ENCODE results near the gene MMP17.
"Not testable (repeated sequence)": the region's sequence is repeated elsewhere in the genome, so short reads cannot be mapped to it uniquely, and the experiment has no call there.

The MMP17 gene

GRCh38 chr12:131799828-131800593 is 28.2 kb upstream of the MMP17 start:
- no peak for DNase-seq (ENCODE audit: low read depth in 2 of 2, low spot score in 1 of 2)

- DNase-seq (ENCODE audit: low read depth in 2 of 2, low spot score in 1 of 2): no peak
Observed at GRCh38 chr12:131800594-131801135, 27.5 kb upstream of the MMP17 start.

GRCh38 chr12:131801254-131801866 is 26.8 kb upstream of the MMP17 start:
- DNase-seq (ENCODE audit: low read depth in 2 of 2, low spot score in 1 of 2): no peak

- DNase-seq (ENCODE audit: low read depth in 2 of 2, low spot score in 1 of 2): no peak
Observed at GRCh38 chr12:131803961-131804521, 24.2 kb upstream of the MMP17 start.

GRCh38 chr12:131805421-131805820 is 22.8 kb upstream of the MMP17 start:
- DNase-seq (ENCODE audit: low read depth in 2 of 2, low spot score in 1 of 2): no peak

- DNase-seq (ENCODE audit: low read depth in 2 of 2, low spot score in 1 of 2): no peak
Observed at GRCh38 chr12:131806674-131807073, 21.5 kb upstream of the MMP17 start.

GRCh38 chr12:131808744-131809371 is 19.3 kb upstream of the MMP17 start:
- no peak for DNase-seq (ENCODE audit: low read depth in 2 of 2, low spot score in 1 of 2)

- not testable (repeated sequence) for DNase-seq (ENCODE audit: low read depth in 2 of 2, low spot score in 1 of 2)
Observed at GRCh38 chr12:131809476-131810254, 18.5 kb upstream of the MMP17 start.

GRCh38 chr12:131810726-131811125 is 17.5 kb upstream of the MMP17 start:
- no peak for DNase-seq (ENCODE audit: low read depth in 2 of 2, low spot score in 1 of 2)

- DNase-seq (ENCODE audit: low read depth in 2 of 2, low spot score in 1 of 2): no peak
Observed at GRCh38 chr12:131815131-131815530, 13.1 kb upstream of the MMP17 start.

GRCh38 chr12:131816495-131816894 is 11.7 kb upstream of the MMP17 start:
- DNase-seq (ENCODE audit: low read depth in 2 of 2, low spot score in 1 of 2): no peak

GRCh38 chr12:131817241-131817640 is 11.0 kb upstream of the MMP17 start:
- no peak for DNase-seq (ENCODE audit: low read depth in 2 of 2, low spot score in 1 of 2)

- DNase-seq (ENCODE audit: low read depth in 2 of 2, low spot score in 1 of 2): no peak
Observed at GRCh38 chr12:131818821-131819585, 9.2 kb upstream of the MMP17 start.

GRCh38 chr12:131824450-131824849 is 3.7 kb upstream of the MMP17 start:
- DNase-seq (ENCODE audit: low read depth in 2 of 2, low spot score in 1 of 2): no peak

- DNase-seq (ENCODE audit: low read depth in 2 of 2, low spot score in 1 of 2): no peak
Observed at GRCh38 chr12:131825146-131825892, 2.9 kb upstream of the MMP17 start.

GRCh38 chr12:131826097-131826928 is 1.9 kb upstream of the MMP17 start:
- no peak for DNase-seq (ENCODE audit: low read depth in 2 of 2, low spot score in 1 of 2)

- DNase-seq (ENCODE audit: low read depth in 2 of 2, low spot score in 1 of 2): no peak
Observed at GRCh38 chr12:131828671-131829355, 620 bp downstream of the MMP17 start.

GRCh38 chr12:131829356-131829747 is 1.2 kb downstream of the MMP17 start:
- no peak for DNase-seq (ENCODE audit: low read depth in 2 of 2, low spot score in 1 of 2)
